Measurements from ENCODE around the gene PLEKHA7.

PLEKHA7 gene

GRCh38 chr11:17003426-17003825 lies 10.8 kb downstream of the PLEKHA7 start:
- TF ChIP-seq TAF1 (IDR thresholded peaks at IDR 0.05; ENCODE audit: borderline replicate concordance, insufficient read depth, low read length) (no peak), SIN3A (IDR thresholded peaks at IDR 0.05; ENCODE audit: borderline replicate concordance, insufficient read depth, low read length) (no peak), REST (IDR thresholded peaks at IDR 0.05; ENCODE audit: insufficient read depth in 1 of 2, low read depth in 2 of 2, low read length in 2 of 2) (no peak), POLR2AphosphoS5 (IDR thresholded peaks at IDR 0.05; ENCODE audit: low read depth, low read length) (no peak), FOXP2 (optimal IDR thresholded peaks at IDR 0.05; ENCODE audit: borderline replicate concordance, extremely low read depth, extremely low read length, insufficient read depth) (no peak)

- TF ChIP-seq POLR2AphosphoS5 (IDR thresholded peaks at IDR 0.05; ENCODE audit: low read depth, low read length) (no peak), REST (IDR thresholded peaks at IDR 0.05; ENCODE audit: insufficient read depth in 1 of 2, low read depth in 2 of 2, low read length in 2 of 2) (no peak), FOXP2 (optimal IDR thresholded peaks at IDR 0.05; ENCODE audit: borderline replicate concordance, extremely low read depth, extremely low read length, insufficient read depth) (no peak), SIN3A (IDR thresholded peaks at IDR 0.05; ENCODE audit: borderline replicate concordance, insufficient read depth, low read length) (no peak), TAF1 (IDR thresholded peaks at IDR 0.05; ENCODE audit: borderline replicate concordance, insufficient read depth, low read length) (no peak)
Observed at GRCh38 chr11:17002543-17002942, 11.7 kb downstream of the PLEKHA7 start.

GRCh38 chr11:17001806-17002205 lies 12.4 kb downstream of the PLEKHA7 start:
- TF ChIP-seq SIN3A (IDR thresholded peaks at IDR 0.05; ENCODE audit: borderline replicate concordance, insufficient read depth, low read length) (no peak), POLR2AphosphoS5 (IDR thresholded peaks at IDR 0.05; ENCODE audit: low read depth, low read length) (no peak), REST (IDR thresholded peaks at IDR 0.05; ENCODE audit: insufficient read depth in 1 of 2, low read depth in 2 of 2, low read length in 2 of 2) (no peak), FOXP2 (optimal IDR thresholded peaks at IDR 0.05; ENCODE audit: borderline replicate concordance, extremely low read depth, extremely low read length, insufficient read depth) (no peak), TAF1 (IDR thresholded peaks at IDR 0.05; ENCODE audit: borderline replicate concordance, insufficient read depth, low read length) (no peak)

- no peak for TF ChIP-seq TAF1 (IDR thresholded peaks at IDR 0.05; ENCODE audit: borderline replicate concordance, insufficient read depth, low read length)
- TF ChIP-seq REST (IDR thresholded peaks at IDR 0.05; ENCODE audit: insufficient read depth in 1 of 2, low read depth in 2 of 2, low read length in 2 of 2): peak; percentile 37 to 87; a peak in 2 of 4 replicates
Observed at GRCh38 chr11:17000987-17001386, 13.2 kb downstream of the PLEKHA7 start.

GRCh38 chr11:16999116-16999515 lies 15.1 kb downstream of the PLEKHA7 start:
- TF ChIP-seq SIN3A (IDR thresholded peaks at IDR 0.05; ENCODE audit: borderline replicate concordance, insufficient read depth, low read length) (no peak), FOXP2 (optimal IDR thresholded peaks at IDR 0.05; ENCODE audit: borderline replicate concordance, extremely low read depth, extremely low read length, insufficient read depth) (no peak), POLR2AphosphoS5 (IDR thresholded peaks at IDR 0.05; ENCODE audit: low read depth, low read length) (no peak), REST (IDR thresholded peaks at IDR 0.05; ENCODE audit: insufficient read depth in 1 of 2, low read depth in 2 of 2, low read length in 2 of 2) (no peak), TAF1 (IDR thresholded peaks at IDR 0.05; ENCODE audit: borderline replicate concordance, insufficient read depth, low read length) (no peak)

Measured in PFSK-1 (cell line).